ENCODE data around the gene B4GALNT4.

The B4GALNT4 gene

GRCh38 chr11:380095-380480, 10.8 kb downstream of the B4GALNT4 start:
- no peak for TF ChIP-seq CTCF (IDR thresholded peaks at IDR 0.05; ENCODE audit: low read depth, low read length)
- H3K4me3 ChIP-seq (ENCODE audit: low read depth, low read length), result no peak overlapping the region
- no peak for DNase-seq
- H3K4me1 ChIP-seq, result no peaks in the 10 kb centered on the region
- H3K27me3 ChIP-seq, result no peaks in the 10 kb centered on the region
- H3K36me3 ChIP-seq, result no peaks in the 10 kb centered on the region
- no peaks in the 10 kb centered on the region for H3K9me3 ChIP-seq

DNA sequence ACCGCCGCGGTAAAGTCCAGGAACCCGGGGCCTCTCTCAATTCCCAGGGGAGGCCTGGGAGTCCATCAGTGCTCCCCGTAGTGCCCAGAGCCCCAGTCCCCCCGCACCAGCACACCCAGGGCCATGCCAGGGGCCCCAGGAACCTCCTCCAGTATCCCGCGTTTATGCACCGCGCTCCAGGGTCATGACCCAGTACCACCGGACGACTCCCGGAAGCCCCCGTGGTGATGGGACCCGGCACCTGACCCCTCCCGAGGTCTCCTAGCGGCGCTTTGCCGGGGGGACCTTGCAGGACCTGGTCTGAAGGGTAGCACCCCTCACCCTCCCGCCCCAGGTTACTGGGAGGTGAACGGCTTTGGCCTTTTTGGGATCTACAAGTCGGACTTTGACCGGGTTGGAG, 11.2 kb downstream of the B4GALNT4 start:
- H3K36me3 ChIP-seq, result no peaks in the 10 kb centered on the region
- no peak for DNase-seq
- TF ChIP-seq CTCF (IDR thresholded peaks at IDR 0.05; ENCODE audit: low read depth, low read length), result no peak

DNA sequence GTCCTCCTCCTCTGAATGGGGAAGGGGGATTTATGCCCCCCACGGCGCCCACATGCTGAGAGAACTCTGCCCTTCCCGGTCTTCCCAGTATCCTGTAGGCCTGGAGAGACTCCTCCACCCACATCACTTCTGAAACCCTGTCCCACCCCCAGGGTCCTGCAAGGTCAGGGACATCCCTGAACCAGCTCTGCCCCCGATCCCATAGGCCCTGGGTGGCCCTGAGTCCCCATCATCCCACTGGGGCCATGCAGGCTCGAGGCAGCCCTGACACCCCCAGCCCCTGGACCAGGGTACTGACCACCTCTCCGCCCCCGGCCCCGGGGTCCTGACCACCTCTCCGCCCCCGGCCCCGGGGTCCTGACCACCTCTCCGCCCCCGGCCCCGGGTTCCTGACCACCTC, 11.7 kb downstream of the B4GALNT4 start:
- Histone ChIP-seq H3K9me3 (no peaks in the 10 kb centered on the region), H3K27me3 (no peaks in the 10 kb centered on the region), H3K36me3 (no peaks in the 10 kb centered on the region), H3K4me1 (no peaks in the 10 kb centered on the region), H3K4me3 (ENCODE audit: low read depth, low read length) (no peak overlapping the region)
- no peak for TF ChIP-seq CTCF (IDR thresholded peaks at IDR 0.05; ENCODE audit: low read depth, low read length)
- no peak for DNase-seq

More for the DNA sequence above, 11.2 kb downstream of the B4GALNT4 start:
- H3K4me1 ChIP-seq, result no peaks in the 10 kb centered on the region
- H3K27me3 ChIP-seq, result no peaks in the 10 kb centered on the region
- no peak overlapping the region for H3K4me3 ChIP-seq (ENCODE audit: low read depth, low read length)
- H3K9me3 ChIP-seq, result no peaks in the 10 kb centered on the region

DNA sequence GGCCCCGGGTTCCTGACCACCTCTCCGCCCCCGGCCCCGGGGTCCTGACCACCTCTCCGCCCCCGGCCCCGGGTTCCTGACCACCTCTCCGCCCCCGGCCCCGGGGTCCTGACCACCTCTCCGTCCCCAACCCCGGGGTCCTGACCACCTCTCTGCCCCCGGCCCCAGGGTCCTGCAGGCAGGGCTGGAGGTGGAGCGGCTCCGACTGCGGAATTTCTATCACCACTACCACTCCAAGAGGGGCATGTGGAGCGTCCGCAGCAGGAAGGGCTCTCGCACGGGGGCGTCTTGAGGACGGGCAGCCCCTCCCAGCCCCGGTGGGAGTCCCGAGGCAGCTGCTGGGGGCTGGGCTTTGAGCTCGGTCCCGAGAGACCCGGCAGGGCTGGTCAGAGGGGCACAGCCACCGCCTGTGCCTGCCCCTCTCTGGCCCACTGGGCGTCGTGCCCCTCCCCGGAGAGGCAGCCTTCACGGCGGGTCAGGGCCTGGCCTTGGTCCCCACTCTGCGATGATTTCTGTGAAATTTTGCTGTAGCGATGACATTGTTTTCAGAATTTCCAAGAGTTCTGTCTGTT, 12.3 kb downstream of the B4GALNT4 start:
- H3K36me3 ChIP-seq, result no peaks in the 10 kb centered on the region
- no peak overlapping the region for H3K4me3 ChIP-seq (ENCODE audit: low read depth, low read length)
- DNase-seq, result no peak
- no peaks in the 10 kb centered on the region for H3K4me1 ChIP-seq
- H3K9me3 ChIP-seq, result no peaks in the 10 kb centered on the region
- no peak for TF ChIP-seq CTCF (IDR thresholded peaks at IDR 0.05; ENCODE audit: low read depth, low read length)
- no peaks in the 10 kb centered on the region for H3K27me3 ChIP-seq

- H3K4me1 ChIP-seq, result no peaks in the 10 kb centered on the region
- no peaks in the 10 kb centered on the region for H3K36me3 ChIP-seq
- H3K9me3 ChIP-seq, result no peaks in the 10 kb centered on the region
- no peak for DNase-seq
- H3K27me3 ChIP-seq, result no peaks in the 10 kb centered on the region
- TF ChIP-seq CTCF (IDR thresholded peaks at IDR 0.05; ENCODE audit: low read depth, low read length), result no peak
- H3K4me3 ChIP-seq (ENCODE audit: low read depth, low read length), result no peak overlapping the region
Measured at GRCh38 chr11:382081-382629, 12.9 kb downstream of the B4GALNT4 start.

- H3K36me3 ChIP-seq, result no peaks in the 10 kb centered on the region
- DNase-seq, result no peak
- TF ChIP-seq CTCF (IDR thresholded peaks at IDR 0.05; ENCODE audit: low read depth, low read length), result no peak
- no peak overlapping the region for H3K4me3 ChIP-seq (ENCODE audit: low read depth, low read length)
- no peaks in the 10 kb centered on the region for H3K4me1 ChIP-seq
- no peaks in the 10 kb centered on the region for H3K9me3 ChIP-seq
- no peaks in the 10 kb centered on the region for H3K27me3 ChIP-seq
Measured at GRCh38 chr11:383431-383830, 14.1 kb downstream of the B4GALNT4 start.

Measured in BE2C (cell line).